GM12875 (cell line): ENCODE measurements around the gene LILRA6.
"Not testable (repeated sequence)": the region's sequence is repeated elsewhere in the genome, so short reads cannot be mapped to it uniquely, and the experiment has no call there.

Source experiments
- H3K4me3 ChIP-seq: one replicate; pipeline ENCODE4 v1.5.1; 2011; ENCODE audit warnings: low read depth, low read length, control low read depth
- CTCF ChIP-seq: IDR thresholded peaks from 2 replicates; pipeline ENCODE4 v1.5.1; 2011; ENCODE audit warnings: low read depth, mild to moderate bottlenecking, control low read depth, inconsistent platforms, low read length, moderate library complexity, borderline replicate concordance; ENCODE audit not compliant: insufficient read depth

The LILRA6 gene

DNA sequence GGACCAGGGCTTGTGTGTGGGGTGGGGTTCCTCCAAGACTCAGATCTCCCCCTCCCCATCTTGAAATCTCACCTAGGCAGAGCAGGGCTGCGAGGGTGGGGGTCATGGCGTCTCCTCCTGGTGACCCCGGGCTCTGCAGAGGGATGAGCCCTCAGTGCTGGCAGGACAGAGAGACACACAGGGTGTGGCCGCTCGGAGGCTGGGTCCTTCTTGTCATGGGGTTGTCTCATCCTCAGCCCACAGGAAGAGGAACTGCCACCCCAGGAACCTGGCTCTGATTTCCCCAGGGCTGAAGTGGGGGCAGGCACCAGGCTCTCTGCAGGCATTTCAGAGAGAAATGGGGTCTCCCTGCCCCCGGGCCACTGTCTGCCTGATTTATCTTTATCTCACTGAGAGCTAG is at the start of gene LILRA6:
LILRA6 (minus strand) TSS at position 145 of the 400 bp plus-strand sequence.
- H3K4me3 ChIP-seq = not testable (repeated sequence)

- not testable (repeated sequence) for H3K4me3 ChIP-seq
Observed at GRCh38 chr19:54289160-54289559, 46.6 kb upstream of the LILRA6 start.

DNA sequence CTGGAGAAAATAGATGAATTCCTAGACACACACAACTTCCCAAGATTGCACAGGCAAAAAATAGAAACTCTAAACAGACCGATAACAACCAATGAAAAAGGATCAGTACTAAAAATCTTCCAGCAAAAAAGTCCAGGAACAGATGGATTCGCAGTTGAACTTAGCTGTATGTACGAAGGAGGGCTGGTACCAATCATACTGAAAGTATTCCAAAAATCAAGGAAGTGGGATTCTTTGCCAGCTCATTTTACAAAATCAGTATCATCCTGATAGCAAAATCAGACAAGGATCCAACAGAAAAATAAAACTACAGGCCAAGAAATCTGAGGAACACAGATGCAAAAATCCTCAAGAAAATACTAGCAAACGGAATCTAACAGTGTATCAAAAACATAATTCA is 44.9 kb upstream of the LILRA6 start:
- TF ChIP-seq CTCF = no peak
- no peak overlapping the region for H3K4me3 ChIP-seq

- H3K4me3 ChIP-seq = not testable (repeated sequence)
Observed at GRCh38 chr19:54286283-54286682, 43.7 kb upstream of the LILRA6 start.

- not testable (repeated sequence) for H3K4me3 ChIP-seq
Observed at GRCh38 chr19:54285427-54286056, 43.0 kb upstream of the LILRA6 start.

DNA sequence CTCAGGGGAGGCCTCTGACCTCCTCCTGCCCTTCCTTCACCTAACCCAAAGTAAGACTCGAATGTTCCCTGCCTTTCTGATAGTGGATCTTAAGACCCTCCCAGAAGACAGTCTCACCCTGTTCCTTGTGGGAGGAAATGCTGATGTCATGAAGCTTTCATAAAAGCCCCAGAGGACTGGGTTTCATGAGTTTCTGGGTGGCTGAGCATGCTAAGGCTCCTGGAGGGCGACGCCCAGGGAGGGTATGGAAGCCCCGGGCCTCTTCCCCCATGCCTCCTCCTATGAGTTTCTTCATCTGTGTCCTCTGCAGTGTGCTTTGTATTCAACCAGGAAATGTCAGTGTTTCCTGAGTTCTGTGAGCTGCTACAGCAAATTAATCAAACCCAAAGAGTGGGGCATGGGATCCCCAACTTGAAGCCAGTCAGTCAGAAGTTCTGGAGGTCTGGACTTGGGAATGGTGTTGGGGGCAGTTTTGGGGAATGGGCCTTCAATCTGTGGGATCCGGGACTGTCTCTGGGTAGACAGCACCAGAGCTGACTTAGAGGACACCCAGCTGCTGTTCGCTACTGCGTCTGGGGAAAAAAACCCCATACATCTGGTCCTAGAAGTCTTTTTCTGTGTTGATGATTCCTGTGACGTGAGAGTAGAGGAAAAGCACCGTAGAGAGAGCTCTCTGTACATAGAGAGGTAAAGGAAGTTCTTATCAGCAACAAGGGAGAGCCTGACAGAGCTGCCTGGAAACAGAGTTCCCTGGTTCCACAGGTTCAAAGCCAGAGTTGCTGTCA is 40.3 kb upstream of the LILRA6 start:
- no peak overlapping the region for H3K4me3 ChIP-seq
- TF ChIP-seq CTCF = no peak

DNA sequence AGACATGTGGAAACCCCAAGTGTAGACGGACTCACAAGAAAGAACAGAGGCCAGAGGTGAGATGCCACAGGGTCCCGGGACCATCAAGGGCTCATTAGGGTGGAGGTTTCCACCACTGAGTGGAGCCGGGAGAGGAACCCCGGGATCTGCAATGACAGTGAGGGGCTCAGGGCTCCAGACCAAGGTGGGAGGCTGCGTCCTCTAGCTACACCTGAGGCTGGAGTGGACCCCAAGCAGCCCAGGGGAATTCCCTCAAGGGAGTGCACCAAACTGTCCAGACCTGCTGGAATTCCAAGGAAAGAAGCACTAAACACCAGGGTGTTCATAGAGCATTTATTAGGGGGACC is 39.1 kb upstream of the LILRA6 start:
- H3K4me3 ChIP-seq = not testable (repeated sequence)

GRCh38 chr19:54281007-54281728 is 38.6 kb upstream of the LILRA6 start, which contains the start of gene LILRB2:
LILRB2 (minus strand) TSS chr19:54281110; CDS start chr19:54280496, 614 bp downstream.
- TF ChIP-seq CTCF = no peak
- H3K4me3 ChIP-seq = no peak within 1 kb of the TSS

GRCh38 chr19:54280441-54280840 is 37.9 kb upstream of the LILRA6 start:
- not testable (repeated sequence) for H3K4me3 ChIP-seq

DNA sequence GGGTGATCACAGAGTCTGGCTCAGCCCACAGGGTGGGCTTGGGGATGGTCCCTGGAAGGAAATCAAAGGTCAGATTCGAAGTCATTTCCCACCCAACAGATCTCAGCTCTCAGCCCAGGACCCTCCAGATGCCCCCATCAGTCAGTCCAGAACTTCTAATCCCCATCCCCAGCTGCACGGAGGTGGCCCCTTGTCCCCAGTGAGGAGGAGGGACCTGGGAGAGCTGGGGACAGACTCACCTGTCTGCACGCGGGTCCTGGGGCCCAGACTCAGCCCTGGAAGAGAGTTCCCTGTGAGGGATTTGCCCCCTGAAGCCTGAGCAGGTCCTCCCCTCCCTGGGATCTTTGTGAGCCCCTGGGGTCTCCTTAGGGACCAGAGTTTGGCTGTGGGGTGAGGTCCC is 37.4 kb upstream of the LILRA6 start:
- H3K4me3 ChIP-seq = not testable (repeated sequence)

DNA sequence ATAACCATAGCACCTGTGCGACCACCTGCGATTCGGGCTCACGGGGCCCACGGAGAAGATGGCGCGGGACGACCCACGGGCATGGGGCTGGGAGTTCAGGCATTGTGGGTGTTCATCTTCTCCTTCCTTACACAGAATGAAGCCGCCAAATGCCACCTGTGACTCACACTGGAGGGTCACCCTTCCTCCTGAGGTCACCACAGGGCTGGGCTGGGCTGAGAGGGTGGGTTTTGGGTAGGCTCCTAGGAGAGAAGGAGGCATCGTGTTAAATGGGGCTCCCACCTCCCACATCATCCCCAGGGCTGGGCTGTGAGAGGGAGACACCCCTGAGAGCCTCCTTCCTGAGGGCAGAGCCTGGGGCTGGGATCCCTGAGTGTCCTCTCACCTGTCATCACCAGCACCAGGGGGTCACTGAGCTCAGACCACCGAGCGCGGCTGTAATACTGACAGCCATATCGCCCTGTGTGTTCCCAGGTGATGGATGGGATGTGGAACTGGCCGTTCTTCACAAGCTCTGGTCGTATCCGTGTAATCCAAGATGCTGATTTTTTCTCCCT is 36.9 kb upstream of the LILRA6 start:
- TF ChIP-seq CTCF = no peak

GRCh38 chr19:54278571-54279195 is 36.1 kb upstream of the LILRA6 start:
- not testable (repeated sequence) for H3K4me3 ChIP-seq

More for the DNA sequence above, 36.9 kb upstream of the LILRA6 start:
- no peak overlapping the region for H3K4me3 ChIP-seq

GRCh38 chr19:54278056-54278455 is 35.5 kb upstream of the LILRA6 start:
- H3K4me3 ChIP-seq = not testable (repeated sequence)

GRCh38 chr19:54277111-54277615 is 34.6 kb upstream of the LILRA6 start:
- not testable (repeated sequence) for H3K4me3 ChIP-seq
